Kidney epithelial cell (primary cell): ENCODE measurements around the gene RIMBP2. TPM values are rescaled to one million over a fixed set of nuclear protein-coding genes. Genes with fewer than 3 reads are reported as not detected.

Source experiments
- DNase-seq: peaks from one replicate; pipeline ENCODE4 v3.0.0-alpha.2; 2010; ENCODE audit warnings: low read depth
- H3K27me3 ChIP-seq: 2 replicates; pipeline ENCODE4 v1.6.0; 2011; ENCODE audit warnings: low read length; ENCODE audit not compliant: control insufficient read depth, insufficient read depth
- H3K36me3 ChIP-seq: 2 replicates; pipeline ENCODE4 v1.5.1; 2011; ENCODE audit warnings: low read length; ENCODE audit not compliant: control insufficient read depth, insufficient read depth
- H3K4me3 ChIP-seq: 2 replicates; pipeline ENCODE4 v1.5.1; 2011; ENCODE audit warnings: low read depth, mild to moderate bottlenecking, control low read depth, low read length
- CTCF ChIP-seq: IDR thresholded peaks from 2 replicates; pipeline ENCODE4 v1.5.1; 2011; ENCODE audit warnings: mild to moderate bottlenecking, moderate library complexity, low read length, control low read depth, inconsistent platforms; ENCODE audit not compliant: insufficient read depth, poor library complexity, severe bottlenecking
- total RNA-seq: library from RNA; depleted of rRNA; stranded (reverse); fragments of >200 nt; gene quantifications from 2 replicates; pipeline ENCODE4 v1.2.3, GENCODE V29; 2015

RIMBP2 gene
- total RNA-seq, 1 donor from 2014 or later = 0.50 TPM

GRCh38 chr12:130644566-130644965 lies 71.5 kb downstream of the RIMBP2 start:
- no peak for TF ChIP-seq CTCF
- no peak overlapping the region for H3K4me3 ChIP-seq
- no peak for DNase-seq
- peaks cover 2% of the 10 kb centered on the region for H3K27me3 ChIP-seq
- no peaks in the 10 kb centered on the region for H3K36me3 ChIP-seq

DNA sequence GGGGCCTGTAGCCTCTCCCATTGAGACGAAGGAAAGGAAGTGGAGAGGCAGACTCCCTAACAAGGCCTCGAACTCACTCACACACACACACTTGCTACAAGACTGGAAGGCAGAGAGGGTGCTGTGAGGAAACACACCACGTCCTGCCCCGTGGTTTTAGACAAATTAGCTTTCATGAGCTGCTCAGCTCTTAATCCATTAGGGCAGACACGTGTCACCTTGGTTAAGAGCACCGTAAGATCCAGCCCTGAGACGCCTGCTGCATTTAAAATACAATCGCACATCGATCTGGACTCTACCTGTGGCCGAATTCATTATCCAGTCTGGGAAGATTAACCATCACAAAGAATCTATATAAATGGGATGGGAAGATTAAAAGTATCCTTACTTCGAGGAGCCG lies 72.0 kb downstream of the RIMBP2 start:
- DNase-seq = no peak
- Histone ChIP-seq H3K4me3 (no peak overlapping the region), H3K27me3 (peaks cover 2% of the 10 kb centered on the region), H3K36me3 (no peaks in the 10 kb centered on the region)
- TF ChIP-seq CTCF = no peak

DNA sequence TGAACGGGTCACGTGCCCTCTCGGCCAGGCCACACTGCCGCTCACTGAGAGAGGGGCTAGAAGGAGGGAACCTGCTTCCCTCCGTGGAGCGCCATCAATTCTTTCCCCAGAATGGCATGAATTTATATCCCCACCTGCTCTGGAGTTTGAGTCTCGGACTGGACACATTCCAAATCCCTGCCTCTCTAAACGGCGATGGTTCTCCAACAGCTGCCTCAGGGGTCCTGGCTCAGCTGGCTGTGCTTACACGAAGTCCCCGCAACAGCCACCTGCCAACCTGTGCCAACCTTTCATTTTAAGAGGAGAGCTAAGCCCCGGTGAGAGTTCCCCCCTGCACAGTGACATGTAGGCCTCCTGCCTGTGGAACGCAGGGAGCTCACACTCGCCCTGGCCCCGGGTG lies 73.2 kb downstream of the RIMBP2 start:
- no peak for DNase-seq
- Histone ChIP-seq H3K27me3 (peaks cover 2% of the 10 kb centered on the region), H3K4me3 (no peak overlapping the region), H3K36me3 (no peaks in the 10 kb centered on the region)
- TF ChIP-seq CTCF = no peak

DNA sequence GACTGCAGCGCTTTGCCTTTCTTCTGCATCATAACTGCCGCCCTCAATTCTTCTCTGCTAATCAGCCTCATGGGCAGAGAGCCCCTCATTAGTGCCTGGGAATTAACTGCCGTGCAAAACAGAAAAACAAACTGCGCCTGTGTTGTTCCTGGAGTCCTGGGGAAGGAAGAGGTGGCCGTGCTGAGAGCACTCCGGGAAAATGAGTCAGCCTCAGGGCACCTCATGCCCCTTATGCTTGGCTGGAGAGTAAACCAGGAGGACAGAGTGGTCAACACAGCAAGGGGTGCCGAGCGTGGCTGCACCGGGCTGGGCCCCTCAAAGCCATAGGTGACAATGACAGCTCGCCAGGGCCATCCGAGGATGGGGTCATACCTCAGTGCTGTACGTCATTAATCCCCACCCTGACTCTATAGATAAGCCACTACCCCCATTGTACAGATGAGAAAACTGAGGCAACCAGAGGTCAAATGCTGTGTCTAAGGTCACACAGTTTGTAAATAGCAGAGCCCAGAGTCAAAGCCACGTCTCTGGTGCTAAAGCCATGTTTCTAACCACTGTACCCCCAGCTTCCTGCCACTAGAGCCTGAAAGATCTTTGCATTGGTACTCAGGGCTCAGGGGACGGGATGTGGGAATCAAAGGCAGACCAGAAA lies 74.4 kb downstream of the RIMBP2 start:
- no peak for DNase-seq
- TF ChIP-seq CTCF = no peak
- Histone ChIP-seq H3K27me3 (no peaks in the 10 kb centered on the region), H3K4me3 (no peak overlapping the region), H3K36me3 (no peaks in the 10 kb centered on the region)

DNA sequence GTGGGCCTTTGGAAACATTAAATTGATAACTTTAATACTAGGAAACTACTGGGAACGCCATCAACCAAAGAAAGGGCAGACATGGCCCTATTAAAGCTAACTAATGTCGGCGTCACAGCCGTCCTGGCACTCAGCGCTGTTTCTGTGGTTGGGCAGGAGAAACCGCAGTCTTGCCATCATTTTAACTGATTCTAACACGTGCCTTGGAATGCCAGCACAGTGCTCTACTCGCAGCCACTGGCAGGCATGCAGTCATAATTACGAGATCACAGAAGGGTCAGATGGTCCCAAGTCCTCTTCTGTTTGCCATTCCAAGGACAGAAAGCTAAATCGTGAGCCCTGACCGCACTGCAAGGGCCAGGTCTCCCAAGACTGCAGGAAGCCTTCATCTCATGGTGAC lies 75.2 kb downstream of the RIMBP2 start:
- TF ChIP-seq CTCF = no peak
- no peaks in the 10 kb centered on the region for H3K36me3 ChIP-seq
- no peaks in the 10 kb centered on the region for H3K27me3 ChIP-seq
- no peak overlapping the region for H3K4me3 ChIP-seq
- DNase-seq = no peak

- no peaks in the 10 kb centered on the region for H3K27me3 ChIP-seq
- DNase-seq = no peak
- TF ChIP-seq CTCF = no peak
- no peak overlapping the region for H3K4me3 ChIP-seq
- no peaks in the 10 kb centered on the region for H3K36me3 ChIP-seq
These were observed 75.6 kb downstream of the RIMBP2 start for GRCh38 chr12:130640496-130640895.
